Measurements from ENCODE around the gene KRTAP20-4. TPM values are rescaled to one million over a fixed set of nuclear protein-coding genes. Genes with fewer than 3 reads are reported as not detected.

The KRTAP20-4 gene
- polyA plus RNA-seq (2013), result not detected

DNA sequence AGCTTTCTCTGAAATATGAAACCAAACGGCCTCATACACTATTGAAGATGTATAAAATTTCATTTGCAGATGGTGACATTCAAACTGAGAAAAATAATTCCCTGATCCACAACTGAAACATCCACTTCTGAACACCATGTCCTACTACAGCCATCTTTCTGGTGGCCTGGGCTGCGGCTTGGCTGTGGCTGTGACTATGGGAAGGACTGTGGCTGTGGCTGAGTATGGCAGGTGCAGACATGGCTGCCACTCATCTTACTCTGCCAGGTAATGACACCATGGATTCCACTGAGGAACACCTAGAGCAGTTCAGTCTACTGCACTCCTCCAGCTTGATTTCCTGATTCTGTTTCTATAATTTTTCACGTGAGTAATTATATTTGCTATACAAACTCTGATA, at the start of gene KRTAP20-4:
Gene KRTAP20-4 (plus strand): TSS at position 106 of the 400 bp plus-strand sequence.
- Histone ChIP-seq H3K9me3 (ENCODE audit: control extremely low read depth in 1 of 5, control insufficient read depth in 4 of 5, insufficient read depth in 2 of 5, low read depth in 1 of 5, low read length in 4 of 5) (peaks cover 0 to 3% (median 0%) of the 10 kb centered on the region in 5 experiments), H3K36me3 (ENCODE audit: control insufficient read depth in 4 of 4, insufficient read depth in 4 of 4, low read length in 3 of 4) (no peaks in the 10 kb centered on the region), H3K27ac (ENCODE audit: insufficient read depth in 1 of 2, low read depth in 1 of 2, low read length in 2 of 2, poor library complexity in 1 of 2, severe bottlenecking in 2 of 2) (no peak within 1 kb of the TSS), H3K4me1 (ENCODE audit: control extremely low read depth in 1 of 4, control insufficient read depth in 4 of 4, insufficient read depth in 4 of 4, low read length in 3 of 4) (no peaks in the 10 kb centered on the region), H3K4me3 (ENCODE audit: control insufficient read depth in 1 of 7, extremely low read depth in 1 of 7, insufficient read depth in 4 of 7, low read depth in 2 of 7, low read length in 6 of 7) (no peak within 1 kb of the TSS), H3K27me3 (replicated peaks in 2 of 5; ENCODE audit: control insufficient read depth in 4 of 5, insufficient read depth in 5 of 5, low read length in 4 of 5) (no peaks in the 10 kb centered on the region)
- no peak for DNase-seq
- 100% methylated on average over 1 of the region's 3 CpGs for WGBS (ENCODE audit: insufficient coverage)
- POLR2A ChIA-PET, result no interaction called here
- CTCF ChIA-PET, result no interaction called here

DNA sequence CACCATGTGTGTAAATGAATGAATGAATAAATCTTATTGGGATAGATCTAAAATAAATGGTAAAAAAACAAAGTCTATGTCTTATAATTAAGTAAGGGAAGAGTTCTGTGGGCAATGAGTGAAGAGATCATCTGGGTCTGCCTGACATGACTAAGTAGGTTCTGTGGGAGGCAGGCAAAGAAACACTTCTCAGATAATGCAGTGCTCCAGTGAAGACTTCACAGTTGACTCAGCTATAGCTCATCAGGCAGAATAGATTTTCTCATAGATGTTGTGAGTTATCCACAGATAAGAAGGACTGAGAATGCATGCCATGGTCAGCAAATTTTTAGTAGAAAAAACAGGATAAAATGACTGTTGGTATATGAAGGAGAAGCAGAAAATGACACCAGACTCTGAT, 42.7 kb upstream of the KRTAP20-4 start:
- Histone ChIP-seq H3K27ac (ENCODE audit: insufficient read depth in 1 of 2, low read depth in 1 of 2, low read length in 2 of 2, poor library complexity in 1 of 2, severe bottlenecking in 2 of 2) (no peak overlapping the region), H3K36me3 (ENCODE audit: control insufficient read depth in 4 of 4, insufficient read depth in 4 of 4, low read length in 3 of 4) (no peaks in the 10 kb centered on the region), H3K4me3 (ENCODE audit: control insufficient read depth in 1 of 7, extremely low read depth in 1 of 7, insufficient read depth in 4 of 7, low read depth in 2 of 7, low read length in 6 of 7) (no peak overlapping the region), H3K9me3 (ENCODE audit: control extremely low read depth in 1 of 5, control insufficient read depth in 4 of 5, insufficient read depth in 2 of 5, low read depth in 1 of 5, low read length in 4 of 5) (no peaks in the 10 kb centered on the region), H3K4me1 (ENCODE audit: control extremely low read depth in 1 of 4, control insufficient read depth in 4 of 4, insufficient read depth in 4 of 4, low read length in 3 of 4) (no peaks in the 10 kb centered on the region), H3K27me3 (replicated peaks in 2 of 5; ENCODE audit: control insufficient read depth in 4 of 5, insufficient read depth in 5 of 5, low read length in 4 of 5) (no peaks in the 10 kb centered on the region)
- ChIA-PET POLR2A (no interaction called here), CTCF (no interaction called here)
- no peak for DNase-seq

DNA sequence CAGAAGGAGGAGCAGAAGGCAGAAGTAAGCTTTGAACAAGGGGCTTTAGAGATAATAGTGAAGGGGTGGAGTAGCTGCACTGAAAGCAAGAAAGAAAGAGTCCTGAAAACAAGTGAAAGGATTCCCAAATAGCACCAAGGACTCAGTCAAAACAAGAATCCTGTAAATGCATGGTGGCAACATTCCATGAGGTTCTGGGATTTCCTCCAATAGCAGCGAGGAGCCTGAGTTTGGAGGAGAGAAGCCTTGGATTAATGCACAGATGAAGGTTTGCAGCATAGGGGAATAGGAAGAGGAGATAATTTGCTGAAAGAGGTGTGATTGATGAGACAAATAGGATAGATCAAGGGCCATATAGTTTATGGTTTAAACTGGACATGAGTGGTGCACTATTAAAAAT, 41.1 kb upstream of the KRTAP20-4 start:
- no peak for DNase-seq
- Histone ChIP-seq H3K36me3 (ENCODE audit: control insufficient read depth in 4 of 4, insufficient read depth in 4 of 4, low read length in 3 of 4) (no peaks in the 10 kb centered on the region), H3K4me1 (ENCODE audit: control extremely low read depth in 1 of 4, control insufficient read depth in 4 of 4, insufficient read depth in 4 of 4, low read length in 3 of 4) (no peaks in the 10 kb centered on the region), H3K27me3 (replicated peaks in 2 of 5; ENCODE audit: control insufficient read depth in 4 of 5, insufficient read depth in 5 of 5, low read length in 4 of 5) (no peaks in the 10 kb centered on the region), H3K9me3 (ENCODE audit: control extremely low read depth in 1 of 5, control insufficient read depth in 4 of 5, insufficient read depth in 2 of 5, low read depth in 1 of 5, low read length in 4 of 5) (no peaks in the 10 kb centered on the region), H3K4me3 (ENCODE audit: control insufficient read depth in 1 of 7, extremely low read depth in 1 of 7, insufficient read depth in 4 of 7, low read depth in 2 of 7, low read length in 6 of 7) (no peak overlapping the region), H3K27ac (ENCODE audit: insufficient read depth in 1 of 2, low read depth in 1 of 2, low read length in 2 of 2, poor library complexity in 1 of 2, severe bottlenecking in 2 of 2) (no peak overlapping the region)
- CTCF ChIA-PET, result no interaction called here
- POLR2A ChIA-PET, result no interaction called here
- 93% methylated on average over 1 of the region's 1 CpG for WGBS (ENCODE audit: insufficient coverage)

DNA sequence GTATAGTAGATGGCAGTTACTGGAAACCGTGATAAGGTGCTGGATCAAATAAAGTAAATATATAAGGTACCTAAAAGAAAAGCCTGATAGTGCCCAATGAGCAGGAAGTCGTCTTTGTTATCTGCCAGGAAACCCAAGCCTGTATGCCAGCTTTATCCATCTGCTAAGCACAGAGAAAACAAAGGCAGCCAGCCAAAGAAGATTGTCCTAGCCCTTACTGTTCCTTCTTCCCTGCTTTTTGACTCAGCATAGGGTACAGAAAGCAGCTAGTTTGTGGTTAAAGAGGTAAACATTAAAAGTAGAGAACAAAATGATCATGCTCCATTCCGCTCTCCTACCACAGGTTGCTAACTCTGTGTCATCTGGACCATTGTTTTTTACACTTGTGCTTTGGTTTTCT, 40.3 kb upstream of the KRTAP20-4 start:
- no peaks in the 10 kb centered on the region for H3K9me3 ChIP-seq (ENCODE audit: control extremely low read depth in 1 of 5, control insufficient read depth in 4 of 5, insufficient read depth in 2 of 5, low read depth in 1 of 5, low read length in 4 of 5)
- CTCF ChIA-PET, result no interaction called here
- no peak for DNase-seq
- WGBS (ENCODE audit: insufficient coverage), result 57% methylated on average over 2 of the region's 3 CpGs
- no peak overlapping the region for H3K4me3 ChIP-seq (ENCODE audit: control insufficient read depth in 1 of 7, extremely low read depth in 1 of 7, insufficient read depth in 4 of 7, low read depth in 2 of 7, low read length in 6 of 7)
- H3K36me3 ChIP-seq (ENCODE audit: control insufficient read depth in 4 of 4, insufficient read depth in 4 of 4, low read length in 3 of 4), result no peaks in the 10 kb centered on the region
- H3K4me1 ChIP-seq (ENCODE audit: control extremely low read depth in 1 of 4, control insufficient read depth in 4 of 4, insufficient read depth in 4 of 4, low read length in 3 of 4), result no peaks in the 10 kb centered on the region
- no peaks in the 10 kb centered on the region for H3K27me3 ChIP-seq (replicated peaks in 2 of 5; ENCODE audit: control insufficient read depth in 4 of 5, insufficient read depth in 5 of 5, low read length in 4 of 5)
- POLR2A ChIA-PET, result no interaction called here
- H3K27ac ChIP-seq (ENCODE audit: insufficient read depth in 1 of 2, low read depth in 1 of 2, low read length in 2 of 2, poor library complexity in 1 of 2, severe bottlenecking in 2 of 2), result no peak overlapping the region

DNA sequence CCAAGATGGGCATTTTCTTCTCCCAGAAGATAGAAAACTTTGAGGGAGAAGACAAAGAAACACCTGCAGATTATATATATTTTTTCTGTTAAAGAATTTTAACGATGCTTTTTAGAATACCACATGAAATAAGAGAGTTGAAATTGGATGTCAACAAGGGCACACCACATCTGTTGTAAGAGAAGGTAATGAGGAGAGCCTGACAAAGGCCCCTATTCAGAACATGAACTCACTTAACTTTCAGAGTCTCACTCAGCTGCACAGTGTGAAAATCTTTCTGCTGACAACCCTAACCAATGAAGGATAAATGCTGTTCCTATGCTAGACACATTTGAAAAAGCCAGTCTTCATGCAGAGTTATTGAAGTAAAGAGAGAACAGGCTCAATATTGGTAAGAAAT, 37.6 kb upstream of the KRTAP20-4 start:
- no peaks in the 10 kb centered on the region for H3K27me3 ChIP-seq (replicated peaks in 2 of 5; ENCODE audit: control insufficient read depth in 4 of 5, insufficient read depth in 5 of 5, low read length in 4 of 5)
- no CpG with 5 or more reads among the region's 1 CpG for WGBS (ENCODE audit: insufficient coverage)
- ChIA-PET POLR2A (no interaction called here), CTCF (no interaction called here)
- no peaks in the 10 kb centered on the region for H3K36me3 ChIP-seq (ENCODE audit: control insufficient read depth in 4 of 4, insufficient read depth in 4 of 4, low read length in 3 of 4)
- no peak for DNase-seq
- H3K4me1 ChIP-seq (ENCODE audit: control extremely low read depth in 1 of 4, control insufficient read depth in 4 of 4, insufficient read depth in 4 of 4, low read length in 3 of 4), result no peaks in the 10 kb centered on the region
- no peak overlapping the region for H3K27ac ChIP-seq (ENCODE audit: insufficient read depth in 1 of 2, low read depth in 1 of 2, low read length in 2 of 2, poor library complexity in 1 of 2, severe bottlenecking in 2 of 2)
- H3K9me3 ChIP-seq (ENCODE audit: control extremely low read depth in 1 of 5, control insufficient read depth in 4 of 5, insufficient read depth in 2 of 5, low read depth in 1 of 5, low read length in 4 of 5), result no peaks in the 10 kb centered on the region
- H3K4me3 ChIP-seq (ENCODE audit: control insufficient read depth in 1 of 7, extremely low read depth in 1 of 7, insufficient read depth in 4 of 7, low read depth in 2 of 7, low read length in 6 of 7), result no peak overlapping the region

DNA sequence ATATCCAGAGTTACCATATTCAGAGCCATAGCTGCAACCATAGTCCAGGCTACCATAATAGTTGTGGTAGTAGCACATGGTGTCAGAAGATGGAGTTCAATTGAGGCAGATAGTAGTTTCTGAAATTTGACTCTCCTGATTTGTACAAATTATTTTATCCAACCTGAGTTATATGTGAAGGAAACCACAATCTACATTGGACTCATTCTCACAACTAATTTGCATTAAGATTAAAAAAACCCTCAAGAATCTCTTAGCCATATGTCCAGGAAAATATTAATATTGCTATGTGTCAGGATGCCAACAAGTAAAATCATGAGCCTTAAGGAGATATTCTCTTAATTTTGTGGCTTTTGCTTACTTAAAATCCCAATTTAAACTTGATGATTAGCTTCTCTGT, 30.1 kb upstream of the KRTAP20-4 start, which contains the start of gene KRTAP22-2:
Gene KRTAP22-2 (minus strand): TSS at position 101 of the 400 bp plus-strand sequence.
- Histone ChIP-seq H3K9me3 (ENCODE audit: control extremely low read depth in 1 of 5, control insufficient read depth in 4 of 5, insufficient read depth in 2 of 5, low read depth in 1 of 5, low read length in 4 of 5) (no peaks in the 10 kb centered on the region), H3K4me1 (ENCODE audit: control extremely low read depth in 1 of 4, control insufficient read depth in 4 of 4, insufficient read depth in 4 of 4, low read length in 3 of 4) (no peaks in the 10 kb centered on the region), H3K4me3 (ENCODE audit: control insufficient read depth in 1 of 7, extremely low read depth in 1 of 7, insufficient read depth in 4 of 7, low read depth in 2 of 7, low read length in 6 of 7) (no peak within 1 kb of the TSS), H3K27me3 (replicated peaks in 2 of 5; ENCODE audit: control insufficient read depth in 4 of 5, insufficient read depth in 5 of 5, low read length in 4 of 5) (no peaks in the 10 kb centered on the region), H3K36me3 (ENCODE audit: control insufficient read depth in 4 of 4, insufficient read depth in 4 of 4, low read length in 3 of 4) (no peaks in the 10 kb centered on the region), H3K27ac (ENCODE audit: insufficient read depth in 1 of 2, low read depth in 1 of 2, low read length in 2 of 2, poor library complexity in 1 of 2, severe bottlenecking in 2 of 2) (no peak within 1 kb of the TSS)
- ChIA-PET CTCF (no interaction called here), POLR2A (no interaction called here)
- DNase-seq, result no peak

DNA sequence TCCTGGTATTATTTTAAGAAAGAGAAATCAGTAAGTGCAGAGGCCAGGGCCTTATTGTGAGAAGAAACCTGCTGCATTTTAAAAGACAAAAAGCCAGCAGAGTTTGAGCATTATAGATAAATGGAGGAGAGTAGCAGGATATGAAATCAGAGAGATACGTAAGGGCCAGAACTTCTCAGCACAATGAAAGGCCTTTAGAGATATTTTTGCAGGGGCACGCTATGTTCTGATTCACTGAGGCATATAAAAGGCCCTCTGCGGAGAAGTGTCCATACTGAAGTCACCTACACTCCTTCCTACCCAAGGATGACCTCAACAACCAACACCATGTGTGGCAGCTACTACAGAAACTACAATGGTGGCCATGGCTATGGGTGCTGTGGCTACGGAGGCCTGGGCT, 28.3 kb upstream of the KRTAP20-4 start, which contains the start of gene KRTAP6-3:
Gene KRTAP6-3 (plus strand): TSS at position 301 of the 400 bp plus-strand sequence. CDS start 6 bp downstream, at position 307.
- H3K27me3 ChIP-seq (replicated peaks in 2 of 5; ENCODE audit: control insufficient read depth in 4 of 5, insufficient read depth in 5 of 5, low read length in 4 of 5), result no peaks in the 10 kb centered on the region
- ChIA-PET POLR2A (no interaction called here), CTCF (no interaction called here)
- no peak within 1 kb of the TSS for H3K4me3 ChIP-seq (ENCODE audit: control insufficient read depth in 1 of 7, extremely low read depth in 1 of 7, insufficient read depth in 4 of 7, low read depth in 2 of 7, low read length in 6 of 7)
- 96% methylated on average over 3 of the region's 4 CpGs for WGBS (ENCODE audit: insufficient coverage)
- no peaks in the 10 kb centered on the region for H3K9me3 ChIP-seq (ENCODE audit: control extremely low read depth in 1 of 5, control insufficient read depth in 4 of 5, insufficient read depth in 2 of 5, low read depth in 1 of 5, low read length in 4 of 5)
- no peaks in the 10 kb centered on the region for H3K36me3 ChIP-seq (ENCODE audit: control insufficient read depth in 4 of 4, insufficient read depth in 4 of 4, low read length in 3 of 4)
- no peak for DNase-seq
- H3K4me1 ChIP-seq (ENCODE audit: control extremely low read depth in 1 of 4, control insufficient read depth in 4 of 4, insufficient read depth in 4 of 4, low read length in 3 of 4), result no peaks in the 10 kb centered on the region
- no peak within 1 kb of the TSS for H3K27ac ChIP-seq (ENCODE audit: insufficient read depth in 1 of 2, low read depth in 1 of 2, low read length in 2 of 2, poor library complexity in 1 of 2, severe bottlenecking in 2 of 2)
